ENCODE measurements around the gene PRRT1B.

DNA sequence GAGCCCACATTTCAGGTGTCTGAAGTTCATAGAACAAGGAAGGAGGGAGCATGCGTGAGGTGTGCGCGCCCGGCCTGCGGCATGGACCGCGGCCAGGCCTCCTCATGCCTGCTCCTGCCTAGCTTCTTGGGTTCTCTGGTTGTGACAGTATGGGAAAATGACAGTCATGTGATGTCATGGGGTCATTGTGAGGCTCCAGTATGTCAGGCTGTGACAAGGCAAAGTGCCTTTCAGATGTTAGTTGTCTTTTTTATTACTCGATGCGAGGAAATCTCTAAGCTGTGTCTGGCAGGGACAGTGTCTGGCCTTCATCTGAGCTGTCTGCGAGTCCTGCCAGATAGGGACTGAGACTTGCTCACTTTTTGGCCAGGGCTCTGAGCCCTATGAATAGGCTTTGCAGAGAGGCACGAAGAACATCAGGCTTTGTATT lies 27.5 kb upstream of the PRRT1B start:
- TF ChIP-seq RARB (CRISPR knock-in tag; IDR thresholded peaks at IDR 0.05) (no peak), TOX (CRISPR knock-in tag; IDR thresholded peaks at IDR 0.05; ENCODE audit: borderline replicate concordance) (no peak), ZFP30 (CRISPR knock-in tag; IDR thresholded peaks at IDR 0.05) (no peak), TCF4 (CRISPR knock-in tag; IDR thresholded peaks at IDR 0.05; ENCODE audit: borderline replicate concordance) (no peak), ZNF70 (CRISPR knock-in tag; IDR thresholded peaks at IDR 0.05) (no peak), ZNF565 (CRISPR knock-in tag; conservative IDR thresholded peaks at IDR 0.05; ENCODE audit: low read depth) (no peak)
- TF ChIP-seq, protein P1, sequence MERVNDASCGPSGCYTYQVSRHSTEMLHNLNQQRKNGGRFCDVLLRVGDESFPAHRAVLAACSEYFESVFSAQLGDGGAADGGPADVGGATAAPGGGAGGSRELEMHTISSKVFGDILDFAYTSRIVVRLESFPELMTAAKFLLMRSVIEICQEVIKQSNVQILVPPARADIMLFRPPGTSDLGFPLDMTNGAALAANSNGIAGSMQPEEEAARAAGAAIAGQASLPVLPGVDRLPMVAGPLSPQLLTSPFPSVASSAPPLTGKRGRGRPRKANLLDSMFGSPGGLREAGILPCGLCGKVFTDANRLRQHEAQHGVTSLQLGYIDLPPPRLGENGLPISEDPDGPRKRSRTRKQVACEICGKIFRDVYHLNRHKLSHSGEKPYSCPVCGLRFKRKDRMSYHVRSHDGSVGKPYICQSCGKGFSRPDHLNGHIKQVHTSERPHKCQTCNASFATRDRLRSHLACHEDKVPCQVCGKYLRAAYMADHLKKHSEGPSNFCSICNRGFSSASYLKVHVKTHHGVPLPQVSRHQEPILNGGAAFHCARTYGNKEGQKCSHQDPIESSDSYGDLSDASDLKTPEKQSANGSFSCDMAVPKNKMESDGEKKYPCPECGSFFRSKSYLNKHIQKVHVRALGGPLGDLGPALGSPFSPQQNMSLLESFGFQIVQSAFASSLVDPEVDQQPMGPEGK (CRISPR knock-in tag; IDR thresholded peaks at IDR 0.05; ENCODE audit: borderline replicate concordance), result no peak
